HG03565 (cell line): ENCODE results near the gene DNAJC18.
"Not testable (repeated sequence)": the region's sequence is repeated elsewhere in the genome, so short reads cannot be mapped to it uniquely, and the experiment has no call there.

Experiments used
- ATAC-seq: cut with Tn5 transposase; IDR thresholded peaks from one replicate; pipeline ENCODE4 v1.9.1; 2021; ENCODE audit warnings: mild to moderate bottlenecking, moderate library complexity; ENCODE audit not compliant: unreplicated experiment

Gene DNAJC18

DNA sequence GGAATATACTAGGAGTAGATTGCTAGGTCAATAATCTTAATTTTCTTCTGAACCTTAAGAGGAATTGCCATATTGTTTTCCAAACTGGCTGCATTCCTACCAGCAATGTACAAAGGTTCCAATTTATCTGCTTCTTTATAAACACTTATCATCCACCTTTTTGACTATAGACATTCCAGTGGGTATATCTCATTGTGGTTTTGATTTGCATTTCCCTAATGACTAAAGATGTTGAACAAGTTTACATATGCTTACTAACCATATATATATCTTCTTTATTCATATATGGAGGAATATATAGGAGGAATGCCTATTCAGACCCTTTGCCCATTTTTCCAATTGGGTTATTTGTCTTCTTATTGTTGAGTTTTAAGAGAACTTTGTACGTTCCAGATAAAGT is 7.6 kb downstream of the DNAJC18 start:
- ATAC-seq = no peak

DNA sequence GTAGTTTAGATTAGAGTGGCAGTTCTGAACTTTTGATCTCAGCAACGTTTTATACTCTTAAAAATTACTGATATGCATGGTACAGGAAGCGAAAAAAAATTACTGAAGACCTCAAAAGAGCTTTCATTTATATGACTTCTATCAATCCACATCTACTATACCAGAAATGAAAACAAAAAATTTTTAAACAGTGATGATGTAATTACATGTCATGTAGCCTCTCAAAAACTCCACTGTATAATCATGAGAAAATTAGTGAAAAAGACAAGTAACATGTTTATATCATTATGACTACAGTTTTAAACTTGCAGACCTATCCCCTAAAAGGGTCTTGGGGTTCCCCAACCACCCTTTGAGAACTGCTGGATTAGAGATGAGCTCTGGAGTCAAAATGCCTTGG is 9.3 kb downstream of the DNAJC18 start:
- ATAC-seq = no peak

GRCh38 chr5:139426203-139426885 is 13.0 kb downstream of the DNAJC18 start:
- ATAC-seq = no peak

- no peak for ATAC-seq
Observed at GRCh38 chr5:139425497-139425896, 13.8 kb downstream of the DNAJC18 start.

GRCh38 chr5:139422307-139422893 is 16.9 kb downstream of the DNAJC18 start:
- ATAC-seq = peak; percentile 60

DNA sequence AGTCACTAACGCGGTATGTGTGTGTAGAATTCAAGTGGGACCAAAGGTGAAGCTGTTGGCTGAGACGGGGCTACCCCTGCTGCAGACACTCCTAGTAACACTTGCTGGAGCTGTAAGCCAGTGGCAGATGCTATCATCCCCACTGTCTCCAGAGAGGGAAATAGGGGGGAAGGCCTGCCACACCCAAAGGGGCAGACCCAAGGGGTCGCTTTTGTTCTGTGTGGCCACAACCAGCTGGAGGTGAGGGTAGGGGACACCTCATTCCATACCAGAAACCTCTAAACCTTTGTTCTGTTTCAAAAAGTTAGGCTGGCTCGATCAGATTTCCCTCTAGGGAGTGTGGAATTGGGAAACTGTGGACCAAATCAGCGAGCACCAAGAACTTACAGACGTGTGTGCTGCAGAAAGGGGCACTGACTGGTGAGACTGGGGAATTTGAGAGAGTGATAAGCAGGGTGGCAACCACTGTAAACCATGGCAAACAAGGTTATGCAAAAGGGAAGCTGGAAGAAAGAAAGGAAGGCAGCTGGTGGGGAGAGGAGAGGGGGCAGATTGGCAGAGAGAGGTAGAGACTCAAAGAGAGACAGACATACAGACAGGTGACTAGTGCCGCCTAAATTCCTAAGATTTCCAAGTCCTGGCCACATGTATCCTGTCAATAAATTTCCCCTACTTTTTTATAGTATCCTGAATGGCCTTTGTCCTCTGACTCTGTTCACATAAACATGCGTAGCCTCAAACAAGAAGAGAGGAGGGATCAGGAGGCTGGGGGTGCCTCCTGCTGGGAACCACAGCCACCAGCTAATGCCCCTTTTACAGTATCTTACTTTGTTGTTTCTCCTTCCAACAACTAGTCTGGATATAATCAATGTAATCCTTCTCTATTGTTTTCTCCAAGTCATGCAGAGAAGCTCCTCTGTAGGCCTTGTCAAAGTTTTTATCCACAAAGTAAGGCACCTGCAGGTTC is 19.8 kb downstream of the DNAJC18 start:
- ATAC-seq = no peak

DNA sequence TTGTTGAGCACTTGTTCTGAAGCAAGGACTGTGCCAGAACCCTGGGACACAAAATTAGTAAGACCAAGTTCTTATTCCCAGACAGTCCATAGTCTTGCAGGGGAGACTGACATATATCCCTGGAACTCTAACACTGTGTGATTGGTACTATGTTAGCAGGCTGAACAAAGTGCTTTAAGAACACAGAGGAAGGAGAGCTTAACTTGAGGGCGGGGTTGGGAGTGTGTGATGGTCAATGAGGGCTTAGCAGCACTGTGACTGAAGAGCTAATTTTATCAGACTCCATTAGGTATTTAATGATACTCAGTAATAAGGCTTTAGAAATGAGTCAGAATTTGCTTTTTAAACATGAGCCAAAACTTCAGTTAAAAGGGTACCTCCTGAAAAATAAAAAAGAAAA is 20.5 kb downstream of the DNAJC18 start:
- ATAC-seq = no peak

- no peak for ATAC-seq
Observed at GRCh38 chr5:139417214-139417613, 22.1 kb downstream of the DNAJC18 start.

- ATAC-seq = no peak
Observed at GRCh38 chr5:139416651-139417050, 22.7 kb downstream of the DNAJC18 start.

DNA sequence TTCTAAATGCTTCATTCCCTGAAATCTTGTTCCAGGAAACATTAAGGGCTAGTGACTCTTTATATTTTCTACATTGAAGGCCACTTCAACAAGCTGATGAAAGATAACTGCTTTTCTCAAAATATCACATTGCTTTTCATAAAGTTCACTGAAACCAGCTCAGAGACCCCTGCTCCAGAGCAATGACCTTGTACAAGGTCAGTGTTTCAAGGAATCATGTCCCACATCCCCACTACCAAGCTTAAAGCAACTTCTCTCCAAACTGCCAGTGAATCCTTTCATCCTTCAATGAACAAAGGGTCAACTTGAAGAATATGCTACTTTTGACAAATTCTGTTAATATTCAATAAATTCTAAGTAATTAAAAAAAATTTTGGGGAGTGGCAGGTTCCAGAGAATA is 23.5 kb downstream of the DNAJC18 start:
- ATAC-seq = no peak

- ATAC-seq = no peak
Observed at GRCh38 chr5:139415221-139415861, 24.0 kb downstream of the DNAJC18 start.

GRCh38 chr5:139414581-139415130 is 24.7 kb downstream of the DNAJC18 start:
- no peak for ATAC-seq

- no peak for ATAC-seq
Observed at GRCh38 chr5:139413963-139414362, 25.4 kb downstream of the DNAJC18 start.

DNA sequence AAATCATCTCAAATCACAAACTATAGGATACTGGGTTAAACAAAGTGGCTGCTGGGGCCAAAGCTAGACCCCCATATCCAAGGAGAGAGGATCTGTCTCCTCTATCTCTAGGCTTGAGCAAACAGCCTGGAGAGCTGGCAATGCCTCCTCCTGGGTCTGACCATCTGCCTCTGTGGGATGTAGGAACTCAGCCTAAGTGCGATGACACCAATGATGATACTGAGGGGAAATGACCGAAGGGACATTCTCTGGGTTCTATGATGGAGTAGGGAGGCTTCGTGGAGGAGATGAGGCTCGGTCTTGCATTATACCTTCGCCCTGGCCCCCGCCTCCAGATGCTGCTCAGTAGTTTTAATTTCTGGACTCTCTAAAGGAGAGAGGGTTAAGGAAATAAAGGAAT is 26.2 kb downstream of the DNAJC18 start:
- ATAC-seq = no peak

DNA sequence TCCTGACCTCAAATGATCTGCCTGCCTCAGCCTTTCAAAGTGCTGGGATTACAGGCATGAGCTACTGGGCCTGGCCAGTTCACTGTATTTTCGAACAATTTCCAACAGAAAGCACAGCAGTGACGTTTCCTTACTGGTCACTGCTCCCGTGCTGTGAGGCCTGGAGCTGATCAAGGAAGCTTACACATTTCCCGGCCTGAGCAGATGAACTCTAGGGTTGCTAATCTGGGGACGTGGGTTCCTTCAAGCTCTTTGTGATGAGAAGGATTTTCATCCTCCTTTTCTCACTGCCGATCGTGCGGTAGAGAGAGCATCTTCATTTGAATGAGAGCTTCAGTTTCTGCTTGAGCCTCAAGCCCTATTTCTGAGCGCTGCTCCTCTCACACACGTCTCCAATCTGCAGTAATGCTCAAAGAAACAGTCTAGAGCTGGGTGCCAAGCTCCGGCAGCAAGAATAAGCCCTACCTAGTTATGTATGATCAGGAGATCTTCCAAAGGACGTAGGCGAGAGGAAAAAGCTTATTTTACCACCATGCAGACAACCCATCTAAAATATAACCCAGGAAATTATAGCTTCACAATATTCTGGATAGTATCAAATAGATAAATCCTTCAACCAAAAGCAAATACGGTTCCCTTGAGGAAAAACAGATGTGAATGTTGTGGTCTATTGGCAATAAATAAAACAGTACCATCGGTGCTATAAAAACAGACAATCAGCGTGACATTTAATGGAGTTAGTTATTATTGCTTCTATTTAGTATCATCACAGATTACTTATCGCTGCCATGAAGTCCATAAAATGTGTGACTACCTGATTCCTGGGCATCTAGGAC is 28.1 kb downstream of the DNAJC18 start:
- no peak for ATAC-seq

GRCh38 chr5:139410121-139410992 is 29.0 kb downstream of the DNAJC18 start:
- no peak for ATAC-seq

DNA sequence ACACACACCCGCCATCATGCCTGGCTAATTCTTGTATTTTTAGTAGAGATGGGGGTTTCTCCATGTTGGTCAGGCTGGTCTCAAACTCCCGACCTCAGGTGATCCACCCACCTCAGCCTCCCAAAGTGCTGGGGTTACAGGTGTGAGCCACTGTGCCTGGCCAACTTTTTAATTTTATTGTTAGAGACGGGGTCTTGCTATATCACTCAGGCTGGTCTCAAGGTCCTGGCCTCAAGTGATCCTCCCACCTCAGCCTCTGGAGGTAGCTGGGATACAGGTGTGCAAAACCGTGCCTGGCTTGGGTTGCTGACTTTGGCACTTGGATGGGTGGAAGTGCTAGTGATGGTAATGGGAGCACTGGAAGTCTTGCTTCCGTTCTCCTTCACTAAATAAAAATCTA is 30.2 kb downstream of the DNAJC18 start:
- not testable (repeated sequence) for ATAC-seq

DNA sequence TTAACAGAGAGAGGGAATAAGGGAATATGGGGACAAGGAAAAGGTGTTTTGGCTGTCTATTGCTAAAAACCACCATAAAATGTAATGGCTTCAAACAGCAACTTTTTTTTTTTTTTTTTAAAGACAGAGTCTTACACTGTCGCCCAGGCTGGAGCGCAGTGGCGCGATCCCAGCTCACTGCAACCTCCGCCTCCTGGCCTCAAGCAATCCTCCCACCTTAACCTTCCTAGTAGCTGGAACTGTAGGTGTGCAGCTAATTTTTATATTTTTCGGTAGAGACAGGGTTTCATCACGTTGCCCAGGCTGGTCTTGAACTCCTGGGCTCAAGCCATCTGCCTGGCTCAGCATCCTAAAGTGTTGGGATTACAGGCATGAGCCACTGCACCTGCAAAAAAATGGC is 31.1 kb downstream of the DNAJC18 start:
- ATAC-seq = no peak

GRCh38 chr5:139407517-139407916 is 31.8 kb downstream of the DNAJC18 start:
- no peak for ATAC-seq
